ENCODE measurements around the gene ESYT2.

DNA sequence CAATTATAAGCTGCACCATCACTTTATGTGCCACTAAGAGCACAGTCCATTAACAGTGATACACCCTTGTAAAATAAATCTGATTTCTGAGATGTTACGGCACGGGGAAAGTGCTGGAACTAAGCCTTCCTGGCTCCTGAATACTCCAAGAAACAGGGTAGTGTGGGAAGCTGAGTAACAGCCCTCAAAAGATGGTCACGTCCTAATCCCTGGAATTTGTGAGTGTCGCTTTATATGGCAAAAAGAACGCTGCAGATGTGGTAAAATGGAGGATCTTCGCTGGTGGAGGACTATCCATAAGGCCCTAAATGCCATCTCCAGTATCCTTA, 13.5 kb downstream of the ESYT2 start:
- TF ChIP-seq EZH2 (IDR thresholded peaks at IDR 0.05; ENCODE audit: low read length, missing control alignments) = no peak
- TF ChIP-seq, protein P1, sequence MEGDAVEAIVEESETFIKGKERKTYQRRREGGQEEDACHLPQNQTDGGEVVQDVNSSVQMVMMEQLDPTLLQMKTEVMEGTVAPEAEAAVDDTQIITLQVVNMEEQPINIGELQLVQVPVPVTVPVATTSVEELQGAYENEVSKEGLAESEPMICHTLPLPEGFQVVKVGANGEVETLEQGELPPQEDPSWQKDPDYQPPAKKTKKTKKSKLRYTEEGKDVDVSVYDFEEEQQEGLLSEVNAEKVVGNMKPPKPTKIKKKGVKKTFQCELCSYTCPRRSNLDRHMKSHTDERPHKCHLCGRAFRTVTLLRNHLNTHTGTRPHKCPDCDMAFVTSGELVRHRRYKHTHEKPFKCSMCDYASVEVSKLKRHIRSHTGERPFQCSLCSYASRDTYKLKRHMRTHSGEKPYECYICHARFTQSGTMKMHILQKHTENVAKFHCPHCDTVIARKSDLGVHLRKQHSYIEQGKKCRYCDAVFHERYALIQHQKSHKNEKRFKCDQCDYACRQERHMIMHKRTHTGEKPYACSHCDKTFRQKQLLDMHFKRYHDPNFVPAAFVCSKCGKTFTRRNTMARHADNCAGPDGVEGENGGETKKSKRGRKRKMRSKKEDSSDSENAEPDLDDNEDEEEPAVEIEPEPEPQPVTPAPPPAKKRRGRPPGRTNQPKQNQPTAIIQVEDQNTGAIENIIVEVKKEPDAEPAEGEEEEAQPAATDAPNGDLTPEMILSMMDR (conservative IDR thresholded peaks at IDR 0.05 in 1 of 2, IDR thresholded peaks at IDR 0.05 in 1 of 2; ENCODE audit: low read depth in 1 of 2, low read length in 2 of 2) = no peak

Measured in fibroblast of lung (primary cell).